ENCODE data around the gene TRIM16.
"Not testable (repeated sequence)": the region's sequence is repeated elsewhere in the genome, so short reads cannot be mapped to it uniquely, and the experiment has no call there.

The TRIM16 gene

GRCh38 chr17:15613111-15613510, 71.0 kb downstream of the TRIM16 start:
- DNase-seq = not testable (repeated sequence)

- not testable (repeated sequence) for DNase-seq
Observed at GRCh38 chr17:15592960-15593359, 91.2 kb downstream of the TRIM16 start.

- DNase-seq = not testable (repeated sequence)
Observed at GRCh38 chr17:15591986-15592385, 92.1 kb downstream of the TRIM16 start.

DNA sequence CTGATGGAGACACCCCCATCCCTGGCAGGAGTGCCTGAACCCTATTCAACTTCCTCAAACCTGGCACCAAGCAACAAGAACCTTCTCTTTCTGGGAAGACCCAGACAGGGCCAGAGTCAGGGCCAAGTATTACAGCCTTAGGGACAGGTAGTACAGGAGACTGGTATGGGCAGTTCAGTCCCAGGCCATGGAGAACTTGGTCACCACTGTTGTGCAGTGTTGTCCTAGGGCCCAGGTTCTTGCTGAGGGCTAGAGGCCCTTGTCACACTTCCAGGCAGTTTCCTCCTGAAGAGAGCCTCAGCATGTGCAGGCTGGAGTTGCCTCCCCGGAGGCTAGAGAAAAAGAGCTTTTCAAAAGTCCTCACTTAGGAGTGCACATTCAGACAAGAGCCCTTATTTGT, 93.3 kb downstream of the TRIM16 start:
- DNase-seq = not testable (repeated sequence)

DNA sequence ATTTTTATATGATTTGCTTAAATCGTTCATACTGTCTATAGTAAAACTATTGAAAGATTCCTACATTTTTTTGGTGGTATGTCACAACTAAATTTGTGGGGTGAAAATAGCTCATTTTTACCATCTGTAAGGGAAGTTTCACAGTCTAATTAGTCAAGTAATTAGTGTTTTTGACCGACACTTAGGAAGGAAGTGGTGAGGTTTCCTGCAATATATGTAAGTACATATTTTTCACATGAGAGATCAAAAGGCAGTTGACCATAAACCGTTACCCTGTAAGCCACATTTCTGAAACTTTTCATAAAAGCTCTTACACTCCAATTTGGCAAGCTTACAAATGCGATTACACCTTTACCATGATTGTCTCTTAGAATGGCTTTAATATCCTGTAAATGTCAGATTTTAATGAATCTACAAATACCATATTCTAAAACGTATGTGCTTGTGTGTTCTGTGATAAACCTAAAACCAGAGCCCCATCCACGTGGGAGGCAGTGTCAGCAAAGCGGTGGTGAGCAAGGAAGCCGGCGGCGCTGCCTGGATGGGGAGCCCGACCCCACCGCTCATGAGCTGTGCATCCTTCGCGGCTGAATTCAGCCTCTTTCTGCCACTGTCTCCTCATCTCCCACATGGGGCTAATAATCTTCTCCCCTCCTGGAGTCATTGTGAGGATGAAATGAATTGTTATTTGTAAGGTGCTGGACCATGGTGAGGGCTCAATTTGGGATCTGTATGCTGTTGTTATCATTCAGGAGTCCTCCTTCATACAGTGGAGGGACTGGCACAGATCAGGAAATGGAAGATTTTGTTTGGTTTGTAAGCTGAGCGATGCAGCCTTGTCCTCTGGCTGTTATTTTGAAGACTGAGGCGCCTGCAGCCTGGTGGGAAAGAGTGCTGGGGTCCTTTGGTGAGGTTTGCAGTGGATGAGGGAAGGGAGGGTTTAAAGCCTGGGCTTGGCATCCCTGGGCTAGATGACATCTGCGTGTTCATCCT, 94.3 kb downstream of the TRIM16 start:
- DNase-seq = not testable (repeated sequence)

- DNase-seq = not testable (repeated sequence)
Observed at GRCh38 chr17:15588017-15588416, 96.1 kb downstream of the TRIM16 start.

DNA sequence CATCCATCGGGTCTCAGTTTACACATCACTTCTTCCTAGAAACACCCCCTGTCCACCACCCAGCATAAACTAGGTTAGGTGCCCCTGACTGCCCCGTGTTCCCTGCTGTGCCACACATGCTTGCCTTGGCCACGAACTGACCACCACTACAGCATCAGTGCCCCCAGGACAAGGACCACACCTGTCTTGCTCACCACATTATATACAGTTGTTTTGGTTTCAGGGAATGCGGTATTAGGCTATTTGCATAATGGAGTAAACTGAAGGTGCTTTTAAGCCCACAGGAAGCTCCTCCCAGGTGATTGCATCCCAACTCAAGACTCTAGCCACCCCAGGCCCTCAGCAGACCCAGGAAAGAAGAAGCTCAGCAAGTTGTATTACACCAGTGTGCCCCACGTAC, 100.8 kb downstream of the TRIM16 start:
- not testable (repeated sequence) for DNase-seq

DNA sequence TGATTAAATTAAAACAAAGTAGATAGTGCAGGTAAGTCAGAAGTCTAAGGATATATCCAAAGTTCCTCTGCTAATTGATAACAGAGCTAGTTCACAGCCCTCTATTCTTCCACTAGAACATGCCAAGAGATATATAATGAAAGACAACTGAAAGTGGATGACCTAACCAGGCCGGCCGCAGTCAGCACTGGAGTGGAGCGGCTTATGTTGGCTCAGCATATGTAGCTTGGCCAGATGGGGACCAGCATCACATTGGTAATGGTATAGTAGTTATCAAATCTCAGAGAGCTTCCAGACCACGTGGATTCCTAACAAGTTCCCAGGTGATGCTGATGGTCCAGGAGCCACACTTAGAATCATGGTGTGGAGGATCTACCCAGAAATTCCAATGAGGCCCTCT, 102.6 kb downstream of the TRIM16 start:
- DNase-seq = not testable (repeated sequence)

Data from NCI-H2029 (cell line).